GM19463 (cell line): ENCODE results near the gene DRD3.

Source experiments
- ATAC-seq: cut with Tn5 transposase; IDR thresholded peaks from one replicate; pipeline ENCODE4 v1.9.1; 2021; ENCODE audit warnings: mild to moderate bottlenecking, moderate library complexity; ENCODE audit not compliant: unreplicated experiment

DRD3 gene

DNA sequence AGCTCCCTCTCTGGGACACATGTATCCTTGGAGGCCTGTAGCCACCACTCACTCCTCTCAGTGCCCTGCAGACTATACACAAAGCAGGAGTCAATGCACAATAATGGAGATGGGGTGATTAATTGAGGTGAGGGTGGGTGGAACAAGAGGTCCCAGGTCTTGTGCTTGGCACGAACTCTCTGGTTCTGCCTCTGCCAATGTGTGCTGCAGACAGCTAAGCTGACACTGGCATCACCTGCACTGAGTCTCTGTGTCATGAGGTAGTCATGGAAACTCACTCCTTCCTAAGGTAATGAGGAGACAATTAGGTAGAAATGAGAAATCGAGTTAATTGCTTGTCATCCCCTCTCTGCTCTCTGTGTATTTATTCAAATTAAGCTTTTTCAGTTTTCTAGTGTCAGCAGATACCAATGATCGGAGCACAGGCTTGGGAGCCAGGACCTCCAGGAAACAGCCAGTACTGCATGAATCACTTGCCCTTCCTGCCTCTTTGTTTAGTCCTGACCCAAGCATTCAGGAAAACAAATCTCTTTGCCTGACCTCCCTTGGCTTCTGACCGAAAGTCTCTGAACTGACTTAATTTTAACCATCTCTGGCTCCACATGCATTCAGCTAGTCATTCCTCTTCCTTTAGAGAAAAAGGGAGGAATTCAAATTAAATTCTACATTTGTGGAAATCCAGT lies 56.7 kb downstream of the DRD3 start:
- no peak for ATAC-seq

GRCh38 chr3:114120211-114120610 lies 58.6 kb downstream of the DRD3 start:
- ATAC-seq, result no peak

DNA sequence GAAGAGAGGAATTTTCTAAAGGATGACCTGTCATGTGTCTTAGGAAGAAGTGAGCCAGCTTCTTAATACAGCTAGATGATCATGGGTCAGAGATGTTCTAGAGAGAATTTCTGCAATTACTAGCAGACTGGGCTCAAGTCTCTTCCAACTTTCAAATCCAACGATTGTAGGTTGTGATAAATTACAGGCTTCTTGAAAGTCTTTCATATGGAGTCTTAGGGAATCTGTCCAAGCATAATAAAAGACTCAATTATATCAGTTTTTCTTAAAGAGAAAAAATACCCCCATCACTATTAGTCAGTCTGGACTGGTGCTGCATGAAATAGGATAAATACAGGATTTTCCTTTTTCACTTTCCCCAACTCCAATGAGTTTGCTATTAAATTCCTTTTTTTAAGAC lies 59.1 kb downstream of the DRD3 start:
- no peak for ATAC-seq

DNA sequence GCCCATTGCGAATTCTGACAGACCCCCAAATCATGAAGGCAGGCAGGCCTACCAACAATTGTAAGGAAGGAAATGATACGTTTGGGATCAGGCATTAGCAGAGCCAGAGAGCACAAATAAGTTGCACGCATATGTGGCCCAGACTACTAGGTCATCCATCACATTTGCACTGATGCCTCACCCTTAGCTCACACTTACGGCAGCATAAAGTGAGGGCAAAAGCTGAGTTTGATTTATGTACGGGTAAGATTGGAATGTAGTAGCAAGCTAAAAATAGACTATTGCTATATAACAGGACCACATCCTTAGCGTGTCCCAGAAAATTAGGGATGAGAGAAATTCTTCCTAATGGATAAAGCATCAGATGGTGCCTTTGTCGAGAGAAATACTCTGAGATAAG lies 63.7 kb downstream of the DRD3 start:
- no peak for ATAC-seq

DNA sequence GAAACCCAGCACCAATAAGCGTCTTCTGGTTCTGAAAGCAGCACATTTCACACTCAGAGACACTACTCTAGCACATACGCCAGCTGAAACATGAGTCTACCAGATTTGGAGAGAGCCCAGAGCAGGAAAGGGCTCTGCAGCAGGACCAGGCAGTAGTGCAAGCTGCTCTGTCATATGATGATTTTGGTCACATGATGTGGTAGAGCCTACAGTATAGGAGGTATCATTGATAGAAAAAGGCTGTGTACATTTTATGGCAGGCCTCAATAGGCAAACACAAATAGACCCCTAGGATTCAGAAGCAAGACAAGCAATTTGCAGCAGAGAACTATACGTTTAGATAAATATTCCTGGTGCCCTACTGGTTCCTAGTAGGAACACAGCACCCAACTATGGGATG lies 64.1 kb downstream of the DRD3 start:
- ATAC-seq, result no peak

DNA sequence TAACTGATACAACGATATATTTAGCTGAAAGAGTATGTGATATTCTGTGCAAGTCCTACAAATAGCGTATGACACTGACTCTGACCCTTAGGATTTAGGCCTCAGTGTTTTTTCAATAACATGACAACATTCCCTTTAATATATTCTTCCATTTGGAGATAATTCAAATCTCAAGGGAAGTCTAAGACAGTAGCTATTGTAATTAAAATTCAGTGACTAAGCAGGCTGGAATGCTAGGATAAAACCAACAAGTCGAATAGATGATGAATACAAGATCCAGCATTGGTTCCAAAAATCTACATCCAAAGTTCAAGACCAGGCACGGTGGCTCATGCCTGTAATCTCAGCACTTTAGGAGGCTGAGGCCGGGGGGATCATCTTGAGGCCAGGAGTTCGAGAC lies 66.2 kb downstream of the DRD3 start:
- ATAC-seq, result no peak

GRCh38 chr3:114111060-114111770 lies 67.6 kb downstream of the DRD3 start:
- no peak for ATAC-seq

DNA sequence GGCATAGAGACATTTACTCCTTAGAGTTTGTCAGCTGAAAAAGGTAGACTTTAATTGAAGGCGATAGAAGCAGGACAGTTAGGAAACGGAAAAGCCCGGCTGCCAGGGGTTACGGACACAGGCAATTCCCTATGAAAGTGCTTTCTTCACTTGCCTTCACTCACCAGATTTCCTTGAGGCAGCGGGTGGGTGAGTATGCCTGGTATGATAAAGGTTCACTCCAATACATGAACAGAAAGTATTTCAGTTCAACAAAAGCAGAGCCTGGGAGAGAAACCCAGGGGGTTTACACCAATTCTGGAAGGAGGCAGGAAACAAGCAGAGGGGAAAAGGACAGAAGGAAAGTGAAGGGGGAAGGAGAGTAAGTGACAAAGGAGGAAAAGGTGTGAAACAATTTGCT lies 68.4 kb downstream of the DRD3 start:
- ATAC-seq, result no peak

GRCh38 chr3:114108137-114108536 lies 70.7 kb downstream of the DRD3 start:
- no peak for ATAC-seq

DNA sequence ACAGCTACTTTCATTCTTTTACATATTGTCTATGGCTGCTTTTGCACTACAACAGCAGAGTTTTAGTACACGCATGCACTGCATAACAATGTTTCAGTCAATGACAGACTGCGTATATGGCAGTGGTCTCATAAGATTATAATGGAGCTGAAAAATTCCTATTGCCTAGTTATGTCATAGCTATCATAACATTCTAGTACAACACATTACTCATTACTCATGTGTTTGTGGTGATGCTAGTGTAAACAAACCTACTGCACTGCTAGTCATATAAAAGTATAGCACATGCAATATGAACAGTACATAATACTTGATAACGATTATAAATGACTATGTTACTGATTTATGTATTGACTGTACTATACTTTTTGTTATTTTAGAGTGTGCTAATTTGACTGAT lies 74.4 kb downstream of the DRD3 start:
- ATAC-seq, result no peak

- no peak for ATAC-seq
These were observed 75.0 kb downstream of the DRD3 start for GRCh38 chr3:114103858-114104257.

DNA sequence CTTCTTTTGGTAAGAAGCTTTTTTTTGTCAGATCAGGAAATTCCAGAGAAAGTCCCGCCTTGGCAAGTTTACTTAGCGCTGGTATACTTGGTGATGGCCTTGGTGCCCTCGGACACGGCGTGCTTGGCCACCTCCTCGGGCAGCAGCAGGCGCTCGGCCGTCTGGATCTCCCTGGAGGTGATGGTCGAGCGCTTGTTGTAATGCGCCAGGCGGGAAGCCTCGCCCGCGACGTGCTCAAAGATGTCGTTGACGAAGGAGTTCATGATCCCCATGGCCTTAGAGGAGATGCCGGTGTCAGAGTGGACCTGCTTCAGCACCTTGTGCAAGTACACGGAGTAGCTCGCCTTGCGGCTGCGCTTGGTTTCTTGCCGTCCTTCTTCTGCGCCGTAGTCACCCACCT lies 75.7 kb downstream of the DRD3 start:
- no peak for ATAC-seq

- no peak for ATAC-seq
These were observed 77.8 kb downstream of the DRD3 start for GRCh38 chr3:114101101-114101500.

- no peak for ATAC-seq
These were observed 83.1 kb downstream of the DRD3 start for GRCh38 chr3:114095796-114096195.

- ATAC-seq, result no peak
These were observed 85.3 kb downstream of the DRD3 start for GRCh38 chr3:114093596-114093995.

GRCh38 chr3:114093016-114093380 lies 85.9 kb downstream of the DRD3 start:
- no peak for ATAC-seq

DNA sequence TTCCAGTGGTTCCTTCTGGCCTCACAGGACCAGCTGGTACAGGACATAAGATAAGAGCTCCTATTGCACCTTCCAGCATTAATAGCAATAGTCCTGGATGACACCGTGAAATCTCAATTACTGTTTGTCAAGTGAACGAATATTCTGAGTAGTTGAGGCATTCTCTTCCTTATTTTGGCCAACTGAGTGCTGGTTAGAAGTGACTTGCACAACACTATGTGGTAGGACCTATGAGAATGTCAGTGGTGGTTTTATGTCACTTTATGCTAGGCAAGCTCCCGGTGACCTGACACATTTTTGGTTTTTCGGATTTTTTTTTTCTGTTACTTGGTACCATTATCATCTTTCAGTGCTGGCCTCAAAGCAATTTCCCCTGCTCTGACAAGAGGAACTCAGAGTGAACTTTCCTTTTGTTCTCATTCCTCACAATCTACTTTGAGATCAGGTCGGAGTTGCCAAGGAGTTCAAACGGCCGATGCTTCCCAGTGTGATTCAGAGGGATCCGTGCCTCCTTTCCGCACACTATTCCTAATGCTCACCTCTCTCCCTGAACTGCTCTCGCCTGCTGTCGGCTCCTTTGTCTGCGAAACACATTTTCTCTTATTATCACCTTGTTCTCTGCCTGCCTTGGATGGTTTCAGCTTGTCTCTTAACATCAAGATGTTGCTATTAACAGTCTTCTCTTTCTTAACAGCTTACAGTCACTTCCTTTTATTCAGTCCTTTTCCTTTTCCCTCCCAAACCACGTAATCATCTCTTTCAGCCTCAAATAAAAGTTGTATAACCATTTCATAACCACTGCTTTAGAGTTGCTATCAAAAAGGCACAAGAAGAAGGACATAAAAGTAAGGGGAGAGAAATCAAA lies 86.5 kb downstream of the DRD3 start:
- ATAC-seq, result no peak

DNA sequence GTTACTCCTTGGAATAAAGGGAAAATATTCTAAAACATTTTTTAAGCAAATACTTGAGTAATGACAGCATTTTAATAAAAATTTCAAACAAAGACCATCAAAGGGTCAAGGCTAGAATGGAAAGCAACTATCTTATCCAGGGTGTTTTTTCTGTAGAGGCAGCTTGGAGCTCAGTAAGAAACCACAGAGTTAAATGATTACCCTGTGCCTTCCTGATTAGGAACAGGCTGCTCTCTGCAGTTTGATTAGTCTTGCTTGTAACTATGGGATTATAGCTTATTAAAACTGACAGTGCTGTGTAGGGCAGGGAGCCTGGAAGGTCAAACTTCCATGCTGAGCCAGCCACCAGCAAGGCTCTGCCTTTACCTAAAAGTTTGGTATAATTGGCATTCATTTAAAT lies 89.2 kb downstream of the DRD3 start:
- ATAC-seq, result no peak

DNA sequence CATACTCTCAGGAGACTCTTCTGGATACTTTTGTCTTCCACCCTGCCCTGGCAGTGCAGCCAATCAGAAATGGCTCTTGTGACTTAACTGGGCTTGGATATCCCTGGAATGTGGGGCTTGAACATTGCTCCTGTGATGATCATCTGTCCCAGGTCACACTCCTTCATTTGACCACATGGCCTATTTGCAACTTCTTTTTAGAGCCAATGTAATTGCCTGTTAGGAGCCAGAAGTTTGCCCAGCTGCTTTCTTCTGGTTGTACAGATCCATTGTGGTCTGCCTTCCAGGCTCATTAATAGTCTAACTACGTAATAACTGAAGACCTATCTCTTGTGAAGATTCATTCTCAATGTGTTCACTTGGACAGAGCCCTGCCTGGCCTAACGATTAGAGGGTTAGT lies 92.5 kb downstream of the DRD3 start:
- no peak for ATAC-seq

- no peak for ATAC-seq
These were observed 95.7 kb downstream of the DRD3 start for GRCh38 chr3:114083112-114083511.

- ATAC-seq, result no peak
These were observed 97.8 kb downstream of the DRD3 start for GRCh38 chr3:114081037-114081436.

DNA sequence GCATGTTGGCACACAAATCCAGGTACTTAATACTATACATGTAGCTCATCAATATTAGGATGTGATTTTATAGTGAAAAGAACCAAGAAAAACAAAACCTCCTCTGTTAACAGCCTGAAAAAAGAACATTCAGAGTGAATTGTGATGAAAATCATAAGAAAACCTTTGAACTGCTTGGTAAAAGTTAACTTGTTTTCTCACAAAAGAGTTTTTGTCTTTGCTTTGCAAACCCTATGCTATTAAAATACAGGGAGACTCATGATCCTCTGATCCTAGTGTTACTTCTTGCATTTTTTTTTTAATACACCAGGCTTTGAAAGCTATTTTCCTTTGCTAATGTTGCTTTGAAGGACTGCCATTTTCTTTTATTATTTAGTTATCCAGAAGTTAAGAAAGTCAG lies 98.7 kb downstream of the DRD3 start:
- ATAC-seq, result no peak
